ENCODE data around the gene TRAF3IP3. TPM values are rescaled to one million over a fixed set of nuclear protein-coding genes. Genes with fewer than 3 reads are reported as not detected.

Gene TRAF3IP3
- total RNA-seq, 1 experiment from 2014 or later, result not detected

DNA sequence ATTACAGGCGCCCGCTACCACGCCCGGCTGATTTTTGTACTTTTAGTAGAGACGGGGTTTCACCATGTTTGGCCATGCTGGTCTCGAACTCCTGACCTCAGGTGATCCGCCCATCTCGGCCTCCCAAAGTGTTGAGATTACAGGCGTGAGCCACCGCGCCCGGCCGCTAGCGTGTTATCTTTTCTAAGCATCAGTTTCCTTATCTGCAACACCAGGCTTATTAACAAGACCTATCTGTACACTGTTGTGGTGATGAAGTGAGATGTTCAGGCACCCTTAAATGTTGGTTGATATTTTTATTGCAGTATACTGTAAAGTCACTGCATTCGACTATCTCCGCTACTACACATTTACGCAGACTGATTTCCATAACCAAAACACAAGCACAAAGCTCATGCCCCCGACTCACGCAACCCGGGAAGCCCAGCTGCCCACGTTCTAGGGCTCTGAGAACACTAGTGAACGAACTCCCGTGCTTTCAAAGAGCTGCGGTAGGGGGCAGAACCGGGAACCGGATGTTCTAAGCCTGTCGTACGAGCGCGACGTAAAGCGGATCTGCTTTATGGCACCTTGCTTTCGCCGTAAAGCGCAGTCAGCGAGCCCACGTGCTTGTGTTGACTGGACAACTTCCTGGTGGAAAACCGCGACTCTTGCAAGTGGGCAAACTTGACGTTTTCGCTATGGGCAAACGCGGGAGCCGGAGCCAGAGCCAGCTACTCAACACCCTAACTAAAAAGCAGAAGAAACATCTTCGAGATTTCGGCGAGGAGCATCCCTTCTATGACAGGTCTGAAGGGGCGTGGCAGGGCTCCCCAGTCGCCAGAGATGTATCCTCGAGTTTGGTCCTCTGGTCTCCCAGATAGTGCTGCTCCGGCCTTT is 71.8 kb downstream of the TRAF3IP3 start, which contains the start of gene UTP25:
Gene UTP25, plus strand, starts transcription at position 589 of the 879 bp plus-strand sequence. Its CDS starts 92 bp downstream, at position 681.
- H4K8ac ChIP-seq (replicated peaks; ENCODE audit: insufficient read length, low read depth, low read length), result no peak within 1 kb of the TSS
- H2BK5ac ChIP-seq (ENCODE audit: insufficient read length, low read length), result no peak within 1 kb of the TSS
- no peak within 1 kb of the TSS for H3K14ac ChIP-seq (ENCODE audit: insufficient read depth, low read length)
- WGBS (ENCODE audit: extremely low coverage, insufficient read length, low lambda C conversion rate), result no CpG with 5 or more reads among the region's 51 CpGs
- H3K9me3 ChIP-seq (ENCODE audit: control insufficient read depth, low read depth, low read length), result no peaks in the 10 kb centered on the region
- no peak within 1 kb of the TSS for H2AK5ac ChIP-seq (ENCODE audit: insufficient read length, low read length)
- no peak within 1 kb of the TSS for H2BK15ac ChIP-seq (ENCODE audit: low read depth, low read length)
- no peaks in the 10 kb centered on the region for H3K79me1 ChIP-seq (ENCODE audit: insufficient read depth, low read depth, low read length, poor library complexity, severe bottlenecking)
- peaks cover 0 to 3% of the 10 kb centered on the region in 2 experiments; a peak in 1 of 5 replicates for H3K9me3 Mint-ChIP-seq
- H3T11ph ChIP-seq (ENCODE audit: low read length), result no peak within 1 kb of the TSS
- DNase-seq, result peak; percentile 92
- no peak within 1 kb of the TSS for H3K18ac ChIP-seq (ENCODE audit: insufficient read length, low read depth, low read length)
- H3K4me1 Mint-ChIP-seq, result peaks cover 10 to 14% of the 10 kb centered on the region in 2 experiments
- peaks cover 4% of the 10 kb centered on the region for H3K27me3 Mint-ChIP-seq (ENCODE audit: low read depth)
- H3K4ac ChIP-seq (ENCODE audit: low read depth, low read length), result no peak within 1 kb of the TSS
- H2BK120ac ChIP-seq (ENCODE audit: low read depth, low read length, poor library complexity, severe bottlenecking), result no peak within 1 kb of the TSS
- peak within 1 kb of the TSS; percentile 78 to 97 (median 84); a peak in 5 of 7 replicates for H3K27ac Mint-ChIP-seq
- peaks cover 3 to 20% (median 18%) of the 10 kb centered on the region in 3 experiments; a peak in 6 of 7 replicates for H3K36me3 Mint-ChIP-seq (ENCODE audit: insufficient read depth in 1 of 3, low read depth in 3 of 3)
- no peaks in the 10 kb centered on the region for H4K20me1 ChIP-seq (ENCODE audit: control insufficient read depth, insufficient read depth, insufficient read length)
- H2BK12ac ChIP-seq (ENCODE audit: insufficient read length, low read depth, low read length), result no peak within 1 kb of the TSS
- no peak within 1 kb of the TSS for H4K91ac ChIP-seq (ENCODE audit: insufficient read length, low read depth, low read length)
- H3K23me2 ChIP-seq (ENCODE audit: insufficient read length, low read depth, low read length, poor library complexity, severe bottlenecking), result no peaks in the 10 kb centered on the region
- no peaks in the 10 kb centered on the region for H3K27me3 ChIP-seq (ENCODE audit: insufficient read depth, low read length)
- H2BK20ac ChIP-seq (ENCODE audit: low read depth, low read length, poor library complexity, severe bottlenecking), result no peak within 1 kb of the TSS
- no peaks in the 10 kb centered on the region for H3K79me2 ChIP-seq (ENCODE audit: insufficient read depth, low read length)
- H3K4me3 Mint-ChIP-seq, result peak within 1 kb of the TSS; percentile 95 to 97
- peak; percentile 71 for TF ChIP-seq CTCF (conservative IDR thresholded peaks at IDR 0.05)
- H3K27ac ChIP-seq (ENCODE audit: insufficient read length, low read depth, low read length), result no peak within 1 kb of the TSS
- peak within 1 kb of the TSS; percentile 34 for H3K9ac ChIP-seq (ENCODE audit: extremely low read depth, insufficient read length, low read length)
- H2AFZ ChIP-seq (ENCODE audit: low read length), result no peak within 1 kb of the TSS
- peak within 1 kb of the TSS; percentile 37 for H3K4me2 ChIP-seq (ENCODE audit: insufficient read depth, insufficient read length, low read length)
- H4K5ac ChIP-seq (ENCODE audit: insufficient read length, low read depth, low read length), result no peak within 1 kb of the TSS
- H3K56ac ChIP-seq (ENCODE audit: insufficient read length, low read depth, low read length), result no peak within 1 kb of the TSS
- no peak within 1 kb of the TSS for H3K23ac ChIP-seq (ENCODE audit: insufficient read length, low read depth, low read length)
- H3K4me1 ChIP-seq (ENCODE audit: insufficient read depth, low read length), result no peaks in the 10 kb centered on the region
